HUDEP-2 (cell line): ENCODE measurements around the gene SPNS2.

Source experiments
- DNase-seq, 76 experiments: peaks; one replicate each; lab custom pipeline; 2025; ENCODE audit not compliant: unreplicated experiment in 76 of 76; lab: John Stamatoyannopoulos, UW

Gene SPNS2

DNA sequence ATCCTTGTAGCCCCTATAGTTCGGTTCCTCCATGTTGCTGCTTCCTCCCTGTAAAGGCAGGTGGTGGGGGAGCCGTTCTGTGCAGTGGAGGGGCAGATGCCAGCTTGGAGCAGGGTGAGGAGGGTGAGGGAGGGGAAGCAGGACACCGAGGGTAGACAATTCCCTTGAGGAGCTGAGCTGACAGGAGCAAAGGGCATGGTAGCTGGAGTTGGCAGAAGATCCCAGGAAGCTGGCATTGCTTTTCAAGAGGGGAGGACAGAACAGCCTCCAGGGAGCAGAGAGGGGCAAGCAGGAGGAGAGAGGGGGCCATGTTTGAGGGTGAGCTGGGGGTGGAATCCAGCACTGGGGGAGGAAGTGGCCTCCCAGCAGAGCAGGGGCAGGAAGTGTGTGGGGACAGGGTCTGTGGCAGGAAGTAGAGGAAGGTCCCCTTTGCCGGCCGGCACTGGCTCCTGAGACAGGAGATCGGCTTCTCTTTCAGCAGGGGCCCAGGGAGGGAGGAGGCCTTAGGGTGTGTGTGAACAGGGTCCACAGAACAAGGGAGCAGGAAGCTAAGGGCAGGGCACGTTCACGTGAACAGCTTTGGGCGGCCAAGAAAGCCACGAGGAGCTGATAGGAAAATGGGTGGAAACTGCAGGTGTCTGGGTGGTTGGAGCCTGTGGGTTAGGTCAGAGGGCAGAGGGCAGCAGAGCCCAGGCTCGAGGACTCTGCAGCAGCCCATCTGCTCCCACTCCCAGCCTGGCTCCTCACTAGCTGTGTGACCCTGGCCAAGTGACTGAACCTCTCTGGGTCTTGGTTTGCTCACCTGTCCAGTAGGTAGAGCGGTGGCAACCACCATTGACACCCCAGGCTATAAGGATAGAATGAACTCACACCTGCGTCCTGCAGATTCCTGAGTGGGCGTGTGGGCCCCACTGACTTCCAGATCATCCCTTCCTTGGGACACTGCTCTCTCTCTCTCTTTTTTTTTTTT is 17.5 kb upstream of the SPNS2 start:
- no peak for DNase-seq

DNA sequence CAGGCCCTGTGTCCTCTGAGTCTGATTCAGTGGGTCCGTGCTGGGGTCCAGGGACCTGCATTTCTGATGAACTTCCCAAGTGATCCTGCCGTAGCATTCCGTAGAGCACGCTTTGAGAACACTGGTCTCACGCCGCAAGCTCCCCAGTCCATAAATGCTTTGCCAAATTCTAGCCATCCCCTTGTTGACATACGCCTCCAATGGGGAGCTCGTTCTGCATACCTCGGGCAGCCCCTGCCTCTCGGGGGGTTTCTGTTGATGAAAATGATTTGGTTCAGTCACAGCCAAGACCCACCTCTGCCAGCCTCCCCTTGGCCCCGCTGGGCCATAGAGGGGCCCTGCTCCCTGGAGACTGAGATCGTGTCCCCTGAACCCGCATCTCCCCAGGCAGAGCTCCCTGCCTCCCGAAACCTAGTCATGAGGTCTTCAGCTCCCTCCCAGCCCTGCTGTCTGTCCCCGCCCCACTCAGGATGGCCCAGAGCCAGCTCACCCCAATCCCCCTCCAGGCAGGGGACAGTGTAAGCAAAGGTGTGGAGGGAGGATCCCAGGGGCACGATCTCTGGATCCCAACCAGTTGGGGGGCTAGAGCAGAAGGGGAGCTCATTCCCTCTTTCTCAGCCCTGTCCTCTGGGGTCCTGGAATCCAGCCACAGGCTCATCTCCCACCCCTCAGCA is 16.2 kb upstream of the SPNS2 start:
- DNase-seq = no peak

DNA sequence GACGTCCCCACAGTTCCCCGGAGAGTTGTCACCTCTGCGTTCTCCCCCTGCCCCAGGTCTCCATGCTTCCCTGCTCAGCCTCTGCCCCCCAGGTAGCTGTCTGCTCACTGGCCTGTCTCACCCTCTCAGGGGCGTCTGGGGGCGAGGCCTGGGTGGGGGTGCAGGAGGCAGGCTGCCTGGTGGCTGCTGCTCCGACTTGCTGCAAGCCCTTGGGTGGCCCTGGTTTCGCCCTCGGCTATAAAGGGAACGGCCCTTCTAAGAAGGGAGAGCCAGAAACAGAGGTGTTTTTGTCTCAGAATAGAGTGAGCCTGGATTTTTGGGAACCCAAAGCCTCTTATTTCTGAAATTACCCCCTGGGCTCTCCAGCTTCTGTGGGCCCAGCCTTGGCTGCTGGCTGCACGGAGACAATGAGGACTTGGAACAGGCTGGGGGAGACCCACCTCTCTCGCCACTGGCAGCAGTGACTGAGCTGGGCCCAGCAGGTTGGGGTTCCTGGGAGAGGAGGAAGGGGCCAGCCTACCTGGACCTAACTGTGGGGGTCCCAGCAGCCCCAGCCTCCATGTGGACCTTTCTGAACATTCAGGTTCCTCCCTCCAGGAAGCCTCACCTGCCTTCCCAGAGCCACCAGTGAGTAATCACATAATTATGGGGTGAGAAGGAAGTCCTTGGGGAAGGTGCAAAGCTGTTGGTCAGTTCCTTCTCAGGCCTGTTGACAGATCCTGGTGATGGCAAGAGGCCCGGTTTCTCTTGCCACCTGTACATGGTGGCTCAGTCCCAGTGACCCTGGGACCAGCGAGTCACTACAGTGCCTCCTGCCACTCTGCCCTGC is 15.5 kb upstream of the SPNS2 start:
- DNase-seq = no peak

DNA sequence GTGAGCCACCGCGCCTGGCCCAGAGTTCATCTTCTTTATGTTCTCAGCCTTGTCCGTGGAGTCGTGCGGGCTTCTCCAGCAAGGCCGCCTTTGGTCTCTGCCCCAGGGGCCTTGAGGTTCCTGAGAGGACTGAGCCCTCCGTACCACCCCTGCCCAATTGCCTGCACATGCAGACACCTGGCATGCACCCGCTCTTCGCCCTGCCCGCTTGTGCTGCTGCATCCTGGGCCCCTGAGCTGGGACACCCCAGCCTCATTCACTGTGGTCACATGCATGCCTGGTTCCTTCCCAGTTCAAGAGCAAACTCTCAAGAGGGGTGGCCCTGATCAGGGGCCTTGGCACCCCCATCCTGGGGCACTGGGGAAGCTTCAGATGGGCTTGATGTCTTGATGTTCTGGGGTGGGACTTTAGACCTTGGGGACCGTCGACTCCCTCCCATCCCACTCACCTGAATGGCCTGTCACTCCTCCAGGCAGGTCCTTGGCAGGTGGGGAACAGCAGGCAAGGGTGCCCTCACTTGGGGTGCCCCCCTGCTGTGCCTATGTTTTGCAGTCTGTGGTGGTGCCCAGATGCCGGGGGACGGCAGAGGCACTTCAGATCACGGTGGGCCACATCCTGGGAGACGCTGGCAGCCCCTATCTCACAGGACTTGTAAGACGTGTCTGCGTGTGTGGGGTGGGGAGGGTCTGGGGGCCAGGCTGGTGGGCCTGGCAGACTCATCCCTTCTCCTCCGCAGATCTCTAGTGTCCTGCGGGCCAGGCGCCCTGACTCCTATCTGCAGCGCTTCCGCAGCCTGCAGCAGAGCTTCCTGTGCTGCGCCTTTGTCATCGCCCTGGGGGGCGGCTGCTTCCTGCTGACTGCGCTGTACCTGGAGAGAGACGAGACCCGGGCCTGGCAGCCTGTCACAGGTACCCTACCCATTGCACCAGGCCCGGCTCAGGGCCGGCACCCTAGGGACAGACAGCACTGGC is 12.7 kb upstream of the SPNS2 start:
- DNase-seq = no peak

DNA sequence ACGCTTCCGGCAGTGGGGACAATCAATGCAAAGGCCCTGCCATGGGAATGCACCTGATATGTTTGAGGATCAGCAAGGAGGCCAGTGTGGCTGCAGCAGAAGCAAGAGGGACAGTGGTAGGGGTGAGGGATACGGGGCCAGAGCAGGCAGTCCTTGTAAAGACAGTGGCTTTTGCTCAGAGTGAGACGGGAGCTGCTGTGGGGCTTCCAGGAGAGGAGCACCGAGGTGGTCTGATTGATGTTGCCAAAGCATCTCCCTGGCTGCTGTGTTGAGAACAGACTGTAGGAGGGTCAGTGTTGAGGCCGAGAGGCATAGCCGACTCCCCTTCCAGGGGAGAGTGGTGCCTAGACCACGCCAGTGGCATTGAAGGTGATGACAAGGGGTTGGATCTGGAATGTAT is 11.4 kb upstream of the SPNS2 start:
- DNase-seq = no peak

DNA sequence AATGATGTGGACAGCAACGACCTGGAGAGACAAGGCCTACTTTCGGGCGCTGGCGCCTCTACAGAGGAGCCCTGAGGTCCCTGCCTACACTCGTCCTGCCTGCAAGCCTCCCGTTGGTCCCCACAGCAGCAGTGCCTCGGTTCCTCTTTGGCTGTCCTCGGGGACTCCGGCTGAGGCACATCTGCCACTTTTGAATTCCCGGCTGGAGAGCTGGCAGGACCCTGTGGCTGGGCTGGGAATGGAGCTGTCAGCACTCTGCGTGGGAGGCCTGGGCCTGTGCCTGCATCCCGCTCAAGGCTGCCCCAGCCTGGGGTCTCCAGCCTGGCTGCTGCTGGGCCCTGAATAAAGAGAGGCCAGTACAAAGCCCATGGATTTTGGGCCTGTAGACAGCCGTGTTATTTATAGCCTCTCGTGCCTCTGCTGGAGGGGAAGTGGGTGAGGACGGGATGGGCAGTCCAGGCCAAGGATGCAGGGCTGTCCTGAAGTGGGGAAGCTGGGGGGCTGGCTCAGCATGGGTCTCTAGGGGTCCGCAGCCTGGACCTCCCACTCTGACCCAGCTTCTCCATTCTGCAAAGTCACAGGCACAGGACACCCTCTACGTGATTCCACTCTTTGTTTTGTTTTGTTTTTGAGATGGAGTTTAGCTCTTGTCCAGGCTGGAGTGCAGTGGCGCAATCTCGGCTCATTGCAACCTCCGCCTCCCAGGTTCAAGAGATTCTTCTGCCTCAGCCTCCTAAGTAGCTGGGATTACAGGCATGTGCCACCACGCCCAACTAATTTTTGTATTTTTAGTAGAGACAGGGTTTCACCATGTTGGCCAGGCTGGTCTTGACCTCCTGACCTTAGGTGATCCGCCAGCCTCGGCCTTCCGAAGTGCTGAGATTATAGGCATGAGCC is 10.6 kb upstream of the SPNS2 start:
- DNase-seq = no peak

DNA sequence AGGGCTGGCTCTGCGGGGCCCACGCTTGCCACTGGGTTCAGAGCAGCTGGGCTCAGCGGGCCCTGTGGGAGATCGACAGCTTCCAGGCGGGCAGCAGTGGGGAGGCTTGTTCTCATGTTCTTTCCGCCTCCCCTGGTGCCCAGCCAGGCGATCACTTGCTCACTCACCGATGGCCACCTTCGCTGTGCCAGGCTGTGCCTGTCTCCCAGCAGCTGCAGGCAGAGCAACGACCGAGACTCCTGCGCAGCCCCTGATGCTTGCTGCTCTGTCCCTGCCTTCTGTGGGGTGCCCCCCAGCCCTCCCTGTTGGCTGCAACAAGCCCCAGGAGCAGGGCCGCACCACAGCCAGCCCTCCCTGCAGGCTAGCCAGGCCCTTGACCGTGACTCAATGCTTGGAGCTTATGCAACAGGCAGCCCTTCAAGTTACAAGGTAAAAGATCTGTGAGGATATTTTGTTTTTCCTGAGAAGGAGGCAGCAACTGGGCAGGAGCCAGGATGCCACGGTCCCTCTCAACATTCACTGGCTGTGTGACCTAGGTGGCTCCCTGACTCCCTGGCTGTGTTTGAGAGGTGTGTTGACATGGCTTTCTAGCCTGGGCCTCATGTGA is 9.6 kb upstream of the SPNS2 start:
- no peak for DNase-seq

DNA sequence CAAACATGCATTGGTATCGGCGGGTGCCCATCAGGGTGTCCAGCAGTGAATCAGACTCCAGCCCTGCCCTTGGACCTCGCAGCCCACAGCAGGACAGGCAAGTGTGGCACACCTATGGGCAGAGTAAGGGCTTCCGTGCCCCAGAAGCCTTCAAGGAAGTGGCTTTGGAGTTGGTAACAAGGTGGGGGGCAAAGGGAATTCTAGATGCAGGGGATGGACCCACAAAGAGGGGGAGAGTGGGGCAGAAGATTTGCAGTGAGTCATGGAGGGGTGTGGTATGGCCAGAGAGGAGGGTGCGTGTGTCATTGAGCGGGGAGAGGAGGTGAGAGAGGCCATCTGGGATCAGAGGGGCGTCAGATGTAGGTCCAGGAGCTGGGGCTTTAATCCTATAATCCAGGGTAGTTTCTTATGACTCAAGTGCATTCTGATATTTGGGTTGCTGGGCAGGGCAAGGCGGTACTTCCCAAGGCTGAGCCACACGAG is 8.5 kb upstream of the SPNS2 start:
- DNase-seq = no peak

DNA sequence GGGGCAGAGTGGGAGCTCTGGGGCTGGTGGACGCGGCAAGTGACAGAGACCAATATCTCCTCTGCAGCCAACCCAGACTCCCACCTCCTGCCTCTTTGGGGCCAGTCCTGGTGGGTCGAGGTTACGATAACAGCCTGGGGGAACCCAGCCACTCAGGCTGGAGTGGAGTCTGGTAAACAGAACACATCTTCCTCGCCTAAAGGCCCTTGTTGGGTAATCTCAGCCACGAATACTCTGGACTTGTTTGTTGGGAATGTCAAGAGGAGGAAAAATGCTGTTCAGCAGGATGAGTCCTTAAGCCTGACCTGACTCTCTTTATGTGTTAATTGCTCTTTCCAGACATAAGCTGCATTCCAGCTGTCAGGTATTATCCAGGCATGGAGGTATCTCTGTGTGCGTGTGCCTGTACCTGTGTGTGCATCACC is 8.0 kb upstream of the SPNS2 start:
- no peak for DNase-seq

DNA sequence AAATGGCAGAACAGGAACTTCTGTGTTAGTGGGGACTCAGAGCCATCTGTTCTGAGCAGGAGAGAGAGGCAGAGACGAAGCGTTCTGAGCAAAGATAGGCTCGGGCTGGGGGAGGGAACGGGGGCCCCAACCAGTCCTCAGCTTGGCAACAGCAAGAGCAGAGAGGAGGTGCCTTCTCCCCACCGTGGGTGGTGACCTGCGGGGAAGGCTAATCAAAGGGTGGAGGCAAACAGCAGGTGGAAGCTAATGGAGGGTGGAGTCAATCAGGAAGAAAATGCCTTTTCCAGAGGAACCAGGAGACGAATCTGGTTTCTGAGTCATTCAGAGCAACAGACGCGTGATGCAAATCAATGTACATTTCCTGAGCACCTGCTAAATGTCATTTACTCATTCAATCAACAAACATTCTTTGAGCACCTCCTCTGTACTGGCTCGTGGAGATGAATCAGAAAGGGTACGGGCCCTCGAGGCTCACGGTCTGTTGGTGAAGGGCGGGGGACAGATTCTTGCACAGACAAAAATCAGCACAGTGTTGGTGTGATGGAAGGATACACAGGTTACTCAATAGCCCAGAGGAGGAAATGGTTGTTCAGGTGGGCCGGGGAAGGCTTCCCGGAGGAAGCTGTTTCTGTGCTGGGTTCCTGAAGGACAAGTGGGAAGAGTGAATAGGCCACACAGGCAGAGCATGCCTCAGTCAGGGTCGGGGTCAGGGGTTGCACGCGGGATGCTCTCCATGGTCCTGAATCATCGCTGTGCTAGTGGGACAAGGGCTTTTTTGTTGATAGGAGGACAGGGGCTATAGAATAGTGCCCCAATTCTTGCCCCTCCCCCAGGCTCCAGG is 5.7 kb upstream of the SPNS2 start:
- peak in 14 of 76 experiments; percentile 4 to 33 (median 17) for DNase-seq

DNA sequence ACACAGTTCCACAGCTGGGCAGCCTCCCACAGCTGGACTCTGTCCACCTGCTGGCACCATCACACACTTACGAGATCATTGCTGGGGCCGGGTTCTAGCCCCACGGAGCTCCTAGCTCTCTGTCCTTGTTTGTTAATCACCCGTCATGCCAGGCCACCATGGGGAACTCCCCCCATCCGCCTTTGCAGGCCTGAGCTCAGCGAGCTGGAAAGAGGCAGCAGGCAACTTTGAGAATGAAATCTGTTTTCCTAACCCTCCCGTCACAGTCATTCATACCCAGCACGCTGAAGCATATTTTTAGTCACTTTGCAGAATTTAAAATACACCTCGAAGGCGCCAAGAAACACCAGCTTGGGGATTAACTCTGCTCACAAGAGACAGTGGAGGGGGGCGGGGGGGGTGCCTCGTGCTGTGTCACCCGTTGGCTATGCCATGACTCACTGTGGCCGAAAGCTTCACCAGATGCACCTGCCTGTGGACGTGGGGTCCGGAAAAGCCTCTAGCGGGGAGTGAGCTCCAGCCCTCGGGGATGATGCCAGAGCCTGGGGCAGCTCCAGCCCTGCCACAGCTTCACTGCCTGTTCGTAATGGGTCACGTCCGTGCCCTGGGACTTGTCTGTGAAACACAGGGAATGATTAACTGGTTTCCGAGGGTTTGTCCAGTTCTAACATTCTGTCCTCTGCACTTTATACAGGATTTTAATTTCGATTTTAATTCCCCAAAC is 1.4 kb upstream of the SPNS2 start:
- no peak for DNase-seq

DNA sequence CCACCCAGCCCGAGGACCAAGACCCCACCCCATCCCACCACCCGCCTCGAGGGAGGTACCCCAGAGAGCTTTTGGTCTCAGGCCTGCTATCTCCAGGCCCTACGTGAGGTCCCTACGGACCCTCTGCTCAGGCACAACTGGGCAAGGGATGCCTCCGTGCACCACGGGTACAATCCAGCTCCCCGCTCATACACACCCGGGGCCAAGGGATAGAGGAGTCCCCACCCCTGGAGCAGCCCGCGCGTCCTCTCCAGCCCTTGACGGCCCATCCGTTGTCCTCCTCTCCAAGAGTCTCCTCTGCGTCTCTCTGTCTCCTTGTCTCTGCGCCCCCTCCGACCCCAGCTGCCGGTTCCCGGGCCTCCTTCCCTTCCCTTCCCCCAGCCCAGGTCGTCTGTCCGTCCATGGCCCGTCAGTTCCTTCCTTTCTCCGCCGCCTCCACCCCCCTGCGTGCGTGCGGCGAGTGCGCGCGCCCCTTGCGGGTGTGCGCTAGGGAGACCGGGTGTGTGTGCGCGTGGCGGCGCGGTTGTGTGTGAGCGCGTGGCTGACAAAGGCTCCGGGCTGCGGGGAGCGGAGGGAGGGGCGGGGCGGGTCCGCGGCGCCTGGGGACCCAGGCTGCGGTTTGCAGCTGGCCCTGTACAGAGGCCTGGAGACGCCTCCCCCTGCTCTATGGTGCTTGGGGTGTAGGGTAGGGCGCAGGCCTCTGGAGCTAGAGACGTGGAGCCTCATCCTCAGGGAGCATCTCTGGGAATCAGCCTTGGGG is 930 bp downstream of the SPNS2 start:
- DNase-seq = peak in 1 of 76 experiments; percentile 8

DNA sequence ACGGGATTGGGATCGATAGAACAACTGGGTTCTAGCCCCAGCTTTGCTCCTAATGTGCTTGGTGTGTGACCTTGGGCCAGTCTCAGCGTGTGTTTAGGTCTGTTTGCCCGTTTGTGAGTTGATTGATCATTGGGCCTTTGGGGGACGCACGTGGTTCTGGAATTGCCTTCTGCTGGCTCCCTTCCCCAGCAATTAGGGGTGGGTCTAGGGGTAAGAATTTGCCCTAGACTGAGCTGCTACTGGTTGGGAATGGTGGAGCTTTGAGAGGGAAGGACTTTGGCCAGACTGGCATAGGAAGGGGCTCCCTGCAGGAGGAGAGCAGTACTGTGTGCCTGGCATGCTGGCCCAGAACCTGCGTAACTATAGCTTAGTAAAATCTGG is 1.5 kb downstream of the SPNS2 start:
- DNase-seq = peak in 4 of 76 experiments; percentile 14 to 25 (median 20)

DNA sequence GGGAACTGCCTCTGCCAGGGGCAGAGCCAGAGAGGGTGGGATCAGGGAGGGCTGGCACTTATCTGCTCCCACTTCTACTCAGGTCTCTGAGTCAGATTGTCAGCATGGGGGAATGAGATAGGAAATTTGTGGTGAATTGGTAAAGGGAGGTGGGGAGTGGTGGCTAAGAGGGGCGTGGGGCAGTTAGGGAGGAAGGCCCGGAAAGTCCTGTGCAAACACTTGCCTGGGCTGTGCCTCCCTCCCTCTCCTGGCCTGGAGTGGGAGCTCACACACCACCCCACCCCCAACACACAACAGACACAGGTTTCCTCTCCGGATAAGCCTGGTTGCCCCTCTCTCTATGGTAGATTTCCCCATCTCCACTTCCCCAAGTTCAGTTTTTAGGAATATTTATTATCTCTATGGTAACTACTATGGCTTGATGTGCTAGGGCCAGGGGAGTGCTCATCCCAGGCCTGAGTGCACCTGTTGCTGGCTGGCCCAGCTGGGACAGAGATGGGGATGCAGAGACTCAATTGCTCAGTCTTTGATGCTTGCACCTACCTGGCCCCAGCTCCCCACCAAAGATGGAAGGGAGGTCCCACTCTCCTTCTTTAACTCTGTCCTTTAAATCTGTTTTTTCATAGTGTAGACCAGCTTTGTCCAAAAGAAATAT is 2.7 kb downstream of the SPNS2 start:
- peak in 28 of 76 experiments; percentile 4 to 59 (median 30) for DNase-seq

DNA sequence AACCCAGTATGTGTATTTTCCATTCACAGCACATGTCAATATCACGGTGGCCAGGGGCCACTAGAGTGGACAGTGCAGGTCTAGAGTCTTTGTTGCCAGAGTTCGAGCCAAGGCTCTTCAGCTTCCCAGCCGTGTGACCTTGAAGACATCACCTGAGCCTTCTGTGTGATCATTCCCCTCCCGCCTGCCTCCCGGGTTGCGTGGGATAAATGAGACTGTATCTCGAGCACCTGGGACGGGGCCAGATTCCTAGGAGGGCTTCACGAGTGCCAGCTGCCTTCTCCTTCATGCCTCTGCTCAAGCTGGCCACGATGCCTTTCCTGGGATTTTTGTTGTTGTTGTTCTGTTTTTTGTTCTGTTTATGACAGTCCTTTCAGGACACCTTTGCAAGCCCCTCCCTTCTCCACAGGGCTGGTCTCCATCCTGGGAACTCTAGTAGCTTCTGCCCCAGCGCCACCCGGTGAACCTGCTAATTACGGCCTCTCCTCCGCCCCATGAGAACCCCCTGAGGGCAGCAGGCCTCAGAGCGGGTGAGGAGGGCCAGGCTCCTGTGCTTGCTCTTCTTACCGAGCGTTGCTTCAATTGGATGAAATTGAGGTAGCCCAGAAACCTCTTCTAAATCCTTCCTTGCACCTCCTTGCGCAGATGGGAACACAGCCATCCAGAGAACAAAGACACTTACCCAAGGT is 3.9 kb downstream of the SPNS2 start:
- no peak for DNase-seq
